K562 (cell line): ENCODE data around the gene NR1D1.

Experiments
- CEBPB ChIP-seq: fragments of 450-650 bp; IDR thresholded peaks from 2 replicates; pipeline ENCODE4 v1.6.1; 2016; ENCODE audit warnings: missing genetic modification characterization, missing compliant biosample characterization
- CTCF ChIP-seq, 3 experiments: IDR thresholded peaks in 2 of 3; conservative IDR thresholded peaks in 1 of 3; 2 replicates each; pipeline ENCODE4 v1.5.1; 2011 to 2012; ENCODE audit warnings: low read length in 3 of 3, mild to moderate bottlenecking in 3 of 3, control low read depth in 2 of 3, improper control_type of control experiment in 1 of 3, inconsistent platforms in 1 of 3, low read depth in 1 of 3, mixed read lengths in 1 of 3, moderate library complexity in 1 of 3; ENCODE audit not compliant: insufficient read depth in 2 of 3
- GABPA ChIP-seq: fragments of 200-800 bp; sonication (Bioruptor generic); conservative IDR thresholded peaks from 2 replicates; pipeline ENCODE4 v1.6.1; 2016; ENCODE audit warnings: low read depth, missing genetic modification characterization, missing compliant biosample characterization
- ILF3 ChIP-seq: fragments of 450-650 bp; IDR thresholded peaks from 2 replicates; pipeline ENCODE4 v1.6.1; 2018; ENCODE audit warnings: antibody characterized with exemption, mild to moderate bottlenecking, moderate library complexity, borderline replicate concordance
- ILK ChIP-seq: fragments of 450-650 bp; IDR thresholded peaks from 2 replicates; pipeline ENCODE4 v1.6.1; 2016; ENCODE audit warnings: missing genetic modification characterization, low read depth, mild to moderate bottlenecking, missing compliant biosample characterization, moderate library complexity, borderline replicate concordance
- POLR2AphosphoS5 ChIP-seq: IDR thresholded peaks from 2 replicates; pipeline ENCODE4 v1.6.1; 2011; ENCODE audit warnings: mild to moderate bottlenecking, low read depth, low read length, moderate library complexity; ENCODE audit not compliant: control insufficient read depth, insufficient read depth
- SMARCA5 ChIP-seq: fragments of 450-650 bp; IDR thresholded peaks from 2 replicates; pipeline ENCODE4 v1.6.1; 2016
- ZNF121 ChIP-seq: sonication (generic); formaldehyde crosslinking; conservative IDR thresholded peaks from 2 replicates; pipeline ENCODE4 v1.8.0; 2022; ENCODE audit warnings: missing genetic modification reagents
- ZNF274 ChIP-seq: IDR thresholded peaks from 2 replicates; pipeline ENCODE4 v1.6.1; 2011; ENCODE audit warnings: low read depth, mild to moderate bottlenecking, low read length, moderate library complexity, borderline replicate concordance
- TF ChIP-seq, protein P1 (sequence below): IDR thresholded peaks from 3 replicates; pipeline ENCODE4 v1.6.1; 2011; ENCODE audit warnings: borderline replicate concordance, mild to moderate bottlenecking; ENCODE audit not compliant: insufficient read length, insufficient read depth
- TF ChIP-seq, protein P2 (sequence below), 2 experiments: fragments of 450-650 bp; formaldehyde crosslinking in 1 of 2; IDR thresholded peaks; 2 replicates each; pipeline versions ENCODE4 v1.4.0 to v1.6.1; 2014 to 2020; ENCODE audit warnings: mild to moderate bottlenecking in 2 of 2, borderline replicate concordance in 1 of 2, low read depth in 1 of 2
- TF ChIP-seq, protein P3 (sequence below): sonication (generic); formaldehyde crosslinking; IDR thresholded peaks from 2 replicates; pipeline ENCODE4 v1.9.0; 2022; ENCODE audit warnings: mild to moderate bottlenecking, missing genetic modification reagents

DNA sequence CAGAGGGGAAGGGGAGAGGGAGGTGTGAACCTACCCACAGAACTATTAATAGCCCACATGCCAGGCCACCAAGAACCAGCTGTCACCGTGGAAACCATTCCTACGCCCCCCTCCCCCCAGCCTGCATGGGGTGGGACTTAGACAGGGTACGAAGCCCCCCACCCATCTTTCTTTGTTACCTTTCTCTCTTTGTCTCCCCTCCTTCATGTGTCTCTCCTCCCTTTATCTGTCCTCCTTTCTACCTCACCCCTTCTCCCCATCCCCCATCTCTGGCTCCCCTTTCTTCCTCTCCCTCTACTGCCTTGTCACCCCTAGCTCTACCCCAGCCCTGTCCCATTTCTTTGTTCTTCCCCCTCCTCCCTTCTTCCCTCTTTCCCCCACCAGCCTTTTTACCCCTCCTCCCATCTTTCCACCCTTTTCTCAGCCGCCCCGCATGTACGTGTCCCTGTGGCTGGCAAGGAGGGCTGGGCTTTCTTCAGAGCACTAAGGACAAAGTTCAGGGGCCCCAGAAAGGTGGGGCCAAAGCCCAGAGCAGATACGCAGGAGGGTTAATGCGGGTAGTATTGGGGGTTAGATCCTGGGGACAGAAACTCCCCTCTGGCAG, 29.6 kb downstream of the NR1D1 start:
- TF ChIP-seq ILK (tag) (no peak), ZNF274 (no peak), CTCF (IDR thresholded peaks at IDR 0.05 in 2 of 3, conservative IDR thresholded peaks at IDR 0.05 in 1 of 3; ENCODE audit: insufficient read depth in 2 of 3, low read depth in 1 of 3, low read length in 3 of 3) (no peak), POLR2AphosphoS5 (no peak), ZNF121 (CRISPR knock-in tag) (no peak), ILF3 (no peak), CEBPB (tag) (no peak), SMARCA5 (no peak), GABPA (tag) (no peak)
- TF ChIP-seq, protein P1, sequence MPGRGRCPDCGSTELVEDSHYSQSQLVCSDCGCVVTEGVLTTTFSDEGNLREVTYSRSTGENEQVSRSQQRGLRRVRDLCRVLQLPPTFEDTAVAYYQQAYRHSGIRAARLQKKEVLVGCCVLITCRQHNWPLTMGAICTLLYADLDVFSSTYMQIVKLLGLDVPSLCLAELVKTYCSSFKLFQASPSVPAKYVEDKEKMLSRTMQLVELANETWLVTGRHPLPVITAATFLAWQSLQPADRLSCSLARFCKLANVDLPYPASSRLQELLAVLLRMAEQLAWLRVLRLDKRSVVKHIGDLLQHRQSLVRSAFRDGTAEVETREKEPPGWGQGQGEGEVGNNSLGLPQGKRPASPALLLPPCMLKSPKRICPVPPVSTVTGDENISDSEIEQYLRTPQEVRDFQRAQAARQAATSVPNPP, result no peak
- TF ChIP-seq, protein P2, sequence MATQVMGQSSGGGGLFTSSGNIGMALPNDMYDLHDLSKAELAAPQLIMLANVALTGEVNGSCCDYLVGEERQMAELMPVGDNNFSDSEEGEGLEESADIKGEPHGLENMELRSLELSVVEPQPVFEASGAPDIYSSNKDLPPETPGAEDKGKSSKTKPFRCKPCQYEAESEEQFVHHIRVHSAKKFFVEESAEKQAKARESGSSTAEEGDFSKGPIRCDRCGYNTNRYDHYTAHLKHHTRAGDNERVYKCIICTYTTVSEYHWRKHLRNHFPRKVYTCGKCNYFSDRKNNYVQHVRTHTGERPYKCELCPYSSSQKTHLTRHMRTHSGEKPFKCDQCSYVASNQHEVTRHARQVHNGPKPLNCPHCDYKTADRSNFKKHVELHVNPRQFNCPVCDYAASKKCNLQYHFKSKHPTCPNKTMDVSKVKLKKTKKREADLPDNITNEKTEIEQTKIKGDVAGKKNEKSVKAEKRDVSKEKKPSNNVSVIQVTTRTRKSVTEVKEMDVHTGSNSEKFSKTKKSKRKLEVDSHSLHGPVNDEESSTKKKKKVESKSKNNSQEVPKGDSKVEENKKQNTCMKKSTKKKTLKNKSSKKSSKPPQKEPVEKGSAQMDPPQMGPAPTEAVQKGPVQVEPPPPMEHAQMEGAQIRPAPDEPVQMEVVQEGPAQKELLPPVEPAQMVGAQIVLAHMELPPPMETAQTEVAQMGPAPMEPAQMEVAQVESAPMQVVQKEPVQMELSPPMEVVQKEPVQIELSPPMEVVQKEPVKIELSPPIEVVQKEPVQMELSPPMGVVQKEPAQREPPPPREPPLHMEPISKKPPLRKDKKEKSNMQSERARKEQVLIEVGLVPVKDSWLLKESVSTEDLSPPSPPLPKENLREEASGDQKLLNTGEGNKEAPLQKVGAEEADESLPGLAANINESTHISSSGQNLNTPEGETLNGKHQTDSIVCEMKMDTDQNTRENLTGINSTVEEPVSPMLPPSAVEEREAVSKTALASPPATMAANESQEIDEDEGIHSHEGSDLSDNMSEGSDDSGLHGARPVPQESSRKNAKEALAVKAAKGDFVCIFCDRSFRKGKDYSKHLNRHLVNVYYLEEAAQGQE (IDR thresholded peaks at IDR 0.05; ENCODE audit: borderline replicate concordance), result no peak
- TF ChIP-seq, protein P2 (CRISPR knock-in tag; IDR thresholded peaks at IDR 0.05; ENCODE audit: low read depth), result no peak
- TF ChIP-seq, protein P3, sequence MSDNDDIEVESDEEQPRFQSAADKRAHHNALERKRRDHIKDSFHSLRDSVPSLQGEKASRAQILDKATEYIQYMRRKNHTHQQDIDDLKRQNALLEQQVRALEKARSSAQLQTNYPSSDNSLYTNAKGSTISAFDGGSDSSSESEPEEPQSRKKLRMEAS (CRISPR knock-in tag), result no peak
